Endothelial cell (in vitro differentiated cells): ENCODE data around the gene QKI. TPM values are rescaled to one million over a fixed set of nuclear protein-coding genes. Genes with fewer than 3 reads are reported as not detected.
A peak's percentile ranks its signal among the peaks of the same experiment; 100 is the strongest.

Experiments
- DNase-seq: peaks from one replicate; pipeline ENCODE4 v3.0.0; 2021; ENCODE audit warnings: low spot score
- H3K27ac Mint-ChIP-seq: one replicate; pipeline ENCODE4 v1.8.0; 2021; ENCODE audit warnings: mixed read lengths, inconsistent platforms; ENCODE audit not compliant: unreplicated experiment
- H3K27me3 Mint-ChIP-seq: one replicate; pipeline ENCODE4 v1.8.0; 2021; ENCODE audit warnings: mild to moderate bottlenecking, moderate library complexity, mixed read lengths, inconsistent platforms; ENCODE audit not compliant: unreplicated experiment
- H3K36me3 Mint-ChIP-seq: one replicate; pipeline ENCODE4 v1.8.0; 2021; ENCODE audit warnings: mild to moderate bottlenecking, low read depth, mixed read lengths, inconsistent platforms; ENCODE audit not compliant: unreplicated experiment
- H3K4me1 Mint-ChIP-seq: one replicate; pipeline ENCODE4 v1.8.0; 2021; ENCODE audit warnings: mild to moderate bottlenecking, mixed read lengths, inconsistent platforms; ENCODE audit not compliant: unreplicated experiment
- H3K4me3 Mint-ChIP-seq: one replicate; pipeline ENCODE4 v1.8.0; 2021; ENCODE audit warnings: mild to moderate bottlenecking, mixed read lengths, inconsistent platforms; ENCODE audit not compliant: unreplicated experiment
- H3K9me3 Mint-ChIP-seq: one replicate; pipeline ENCODE4 v1.8.0; 2021; ENCODE audit warnings: mixed read lengths, inconsistent platforms; ENCODE audit not compliant: unreplicated experiment
- CTCF ChIP-seq: fragments of 200-600 bp; sonication (generic); IDR thresholded peaks from one replicate; pipeline ENCODE4 v1.5.0; 2021; ENCODE audit warnings: antibody characterized with exemption; ENCODE audit not compliant: unreplicated experiment
- total RNA-seq: library from RNA; stranded (reverse); fragmentation: NEBNext Ultra II Directional; extraction: Animal tissue kit (Norgen Biotek cat#: 25700); gene quantifications from one replicate; pipeline ENCODE4 v1.2.1, GENCODE V29; 2021; ENCODE audit not compliant: unreplicated experiment

QKI gene
- total RNA-seq, 1 donor from 2014 or later, result 326 TPM

GRCh38 chr6:163568275-163568674 lies 153.8 kb downstream of the QKI start:
- Mint-ChIP-seq H3K27me3 (peaks cover 4% of the 10 kb centered on the region), H3K4me3 (no peak overlapping the region), H3K4me1 (peaks cover 12% of the 10 kb centered on the region), H3K27ac (no peak overlapping the region), H3K9me3 (no peaks in the 10 kb centered on the region), H3K36me3 (peaks cover 18% of the 10 kb centered on the region)
- TF ChIP-seq CTCF, result no peak
- DNase-seq, result no peak

- TF ChIP-seq CTCF, result no peak
- Mint-ChIP-seq H3K27ac (no peak overlapping the region), H3K4me3 (peak overlapping the region; percentile 6), H3K27me3 (peaks cover 3% of the 10 kb centered on the region), H3K4me1 (peaks cover 11% of the 10 kb centered on the region), H3K9me3 (no peaks in the 10 kb centered on the region), H3K36me3 (peaks cover 9% of the 10 kb centered on the region)
- no peak for DNase-seq
Observed at GRCh38 chr6:163570579-163571231, 156.2 kb downstream of the QKI start.

GRCh38 chr6:163571730-163572129 lies 157.2 kb downstream of the QKI start:
- H3K9me3 Mint-ChIP-seq, result no peaks in the 10 kb centered on the region
- no peak for TF ChIP-seq CTCF
- H3K27ac Mint-ChIP-seq, result peak overlapping the region; percentile 11
- H3K4me3 Mint-ChIP-seq, result no peak overlapping the region
- no peak for DNase-seq
- H3K4me1 Mint-ChIP-seq, result peaks cover 13% of the 10 kb centered on the region
- peaks cover 9% of the 10 kb centered on the region for H3K36me3 Mint-ChIP-seq
- peaks cover 6% of the 10 kb centered on the region for H3K27me3 Mint-ChIP-seq

GRCh38 chr6:163572612-163573011 lies 158.1 kb downstream of the QKI start:
- peak overlapping the region; percentile 61 for H3K27ac Mint-ChIP-seq
- no peaks in the 10 kb centered on the region for H3K9me3 Mint-ChIP-seq
- H3K4me3 Mint-ChIP-seq, result no peak overlapping the region
- peaks cover 9% of the 10 kb centered on the region for H3K36me3 Mint-ChIP-seq
- DNase-seq, result no peak
- TF ChIP-seq CTCF, result no peak
- peaks cover 6% of the 10 kb centered on the region for H3K27me3 Mint-ChIP-seq
- H3K4me1 Mint-ChIP-seq, result peaks cover 20% of the 10 kb centered on the region

- Mint-ChIP-seq H3K4me3 (no peak overlapping the region), H3K9me3 (no peaks in the 10 kb centered on the region), H3K36me3 (peaks cover 12% of the 10 kb centered on the region), H3K27me3 (peaks cover 6% of the 10 kb centered on the region), H3K27ac (no peak overlapping the region), H3K4me1 (peaks cover 24% of the 10 kb centered on the region)
- no peak for TF ChIP-seq CTCF
- DNase-seq, result no peak
Observed at GRCh38 chr6:163573503-163574179, 159.1 kb downstream of the QKI start.
